GM18507 (cell line): ENCODE measurements around the gene FRMD3.
"Not testable (repeated sequence)": the region's sequence is repeated elsewhere in the genome, so short reads cannot be mapped to it uniquely, and the experiment has no call there.

Source experiments
- DNase-seq: peaks from one replicate; pipeline ENCODE4 v3.0.0; 2011; ENCODE audit warnings: low read depth; ENCODE audit not compliant: insufficient read length; ENCODE audit errors: extremely low spot score
- FAIRE-seq: peaks from 2 replicates; lab custom pipeline; 2011; peaks lifted over from hg19 to GRCh38; lab: Jason Lieb, UNC

The FRMD3 gene

GRCh38 chr9:83358493-83358892 is 179.7 kb downstream of the FRMD3 start:
- FAIRE-seq, DNase-seq: not testable (repeated sequence)

- FAIRE-seq (no peak), DNase-seq (no peak)
These were observed 182.5 kb downstream of the FRMD3 start for GRCh38 chr9:83355729-83356151.

GRCh38 chr9:83355024-83355444 is 183.2 kb downstream of the FRMD3 start:
- no peak for FAIRE-seq
- DNase-seq: no peak

GRCh38 chr9:83349031-83349430 is 189.2 kb downstream of the FRMD3 start:
- DNase-seq: no peak
- FAIRE-seq: no peak

GRCh38 chr9:83346655-83347420 is 191.4 kb downstream of the FRMD3 start:
- FAIRE-seq (no peak), DNase-seq (no peak)

GRCh38 chr9:83343366-83343999 is 194.7 kb downstream of the FRMD3 start:
- FAIRE-seq: no peak
- DNase-seq: no peak

GRCh38 chr9:83342731-83343130 is 195.5 kb downstream of the FRMD3 start:
- no peak for FAIRE-seq
- DNase-seq: no peak

GRCh38 chr9:83342006-83342405 is 196.2 kb downstream of the FRMD3 start:
- FAIRE-seq (no peak), DNase-seq (no peak)

- FAIRE-seq: no peak
- no peak for DNase-seq
These were observed 197.8 kb downstream of the FRMD3 start for GRCh38 chr9:83340451-83340850.

GRCh38 chr9:83339435-83339834 is 198.8 kb downstream of the FRMD3 start:
- DNase-seq (no peak), FAIRE-seq (no peak)

- FAIRE-seq (no peak), DNase-seq (no peak)
These were observed 201.5 kb downstream of the FRMD3 start for GRCh38 chr9:83336706-83337105.

GRCh38 chr9:83334320-83334719 is 203.9 kb downstream of the FRMD3 start:
- FAIRE-seq (peak; percentile 75), DNase-seq (no peak)

- DNase-seq (no peak), FAIRE-seq (no peak)
These were observed 207.7 kb downstream of the FRMD3 start for GRCh38 chr9:83330207-83331196.

- no peak for FAIRE-seq
These were observed 210.2 kb downstream of the FRMD3 start for GRCh38 chr9:83327750-83328622.

GRCh38 chr9:83327323-83327722 is 210.9 kb downstream of the FRMD3 start:
- DNase-seq (no peak), FAIRE-seq (no peak)

More at GRCh38 chr9:83327750-83328622, 210.2 kb downstream of the FRMD3 start:
- no peak for DNase-seq

- DNase-seq (no peak), FAIRE-seq (no peak)
These were observed 215.1 kb downstream of the FRMD3 start for GRCh38 chr9:83323148-83323547.

GRCh38 chr9:83322438-83322837 is 215.8 kb downstream of the FRMD3 start:
- FAIRE-seq (no peak), DNase-seq (no peak)

- FAIRE-seq (no peak), DNase-seq (no peak)
These were observed 221.0 kb downstream of the FRMD3 start for GRCh38 chr9:83317244-83317643.

GRCh38 chr9:83315649-83316048 is 222.6 kb downstream of the FRMD3 start:
- FAIRE-seq (no peak), DNase-seq (no peak)
